Trophoblast cell (in vitro differentiated cells and primary cell): Measurements from ENCODE around the gene CREB5.

Experiments used
- DNase-seq, 2 donors: peaks; one replicate each; pipeline ENCODE4 v3.0.0-alpha.2; 2016
- H2AFZ ChIP-seq: 2 replicates; pipeline ENCODE4 v1.6.1; 2013; ENCODE audit warnings: low read length, moderate library complexity, mild to moderate bottlenecking; ENCODE audit not compliant: insufficient read depth, poor library complexity
- H2AK5ac ChIP-seq: 2 replicates; pipeline ENCODE4 v1.6.1; 2013; ENCODE audit warnings: mild to moderate bottlenecking, low read length
- H2BK120ac ChIP-seq: 2 replicates; pipeline ENCODE4 v1.6.1; 2013; ENCODE audit warnings: low read length, mild to moderate bottlenecking, moderate library complexity; ENCODE audit not compliant: insufficient read depth, poor library complexity
- H2BK12ac ChIP-seq: 2 replicates; pipeline ENCODE4 v1.6.1; 2013; ENCODE audit warnings: mild to moderate bottlenecking, low read length, moderate library complexity
- H2BK5ac ChIP-seq: 2 replicates; pipeline ENCODE4 v1.6.1; 2013; ENCODE audit warnings: low read length, low read depth, moderate library complexity, mild to moderate bottlenecking; ENCODE audit not compliant: poor library complexity
- H3K14ac ChIP-seq: 2 replicates; pipeline ENCODE4 v1.6.1; 2013; ENCODE audit warnings: mild to moderate bottlenecking, low read length
- H3K18ac ChIP-seq: 2 replicates; pipeline ENCODE4 v1.6.1; 2013; ENCODE audit warnings: mild to moderate bottlenecking, low read length
- H3K23ac ChIP-seq: 2 replicates; pipeline ENCODE4 v1.6.1; 2013; ENCODE audit warnings: low read length
- H3K27ac ChIP-seq: 2 replicates; pipeline ENCODE4 v1.5.1; 2013; ENCODE audit warnings: low read depth, mild to moderate bottlenecking, inconsistent platforms, low read length, moderate library complexity
- H3K27me3 ChIP-seq: 2 replicates; pipeline ENCODE4 v1.6.1; 2013; ENCODE audit warnings: inconsistent platforms, mild to moderate bottlenecking, low read length, moderate library complexity; ENCODE audit not compliant: insufficient read depth
- H3K36me3 ChIP-seq, 2 experiments: 1 replicate in 1 of 2; 2 replicates in 1 of 2; pipeline ENCODE4 v1.6.1; 2013; ENCODE audit warnings: low read length in 2 of 2, mild to moderate bottlenecking in 2 of 2, moderate library complexity in 1 of 2; ENCODE audit not compliant: insufficient read depth in 2 of 2, control insufficient read depth in 1 of 2
- H3K4ac ChIP-seq: 2 replicates; pipeline ENCODE4 v1.6.1; 2013; ENCODE audit warnings: low read depth, mild to moderate bottlenecking, low read length, moderate library complexity
- H3K4me1 ChIP-seq, 2 experiments: 1 replicate in 1 of 2; 2 replicates in 1 of 2; pipeline ENCODE4 v1.6.1; 2013; ENCODE audit warnings: low read length in 2 of 2, mild to moderate bottlenecking in 2 of 2, moderate library complexity in 1 of 2; ENCODE audit not compliant: insufficient read depth in 2 of 2, control insufficient read depth in 1 of 2
- H3K4me2 ChIP-seq: 2 replicates; pipeline ENCODE4 v1.6.1; 2013; ENCODE audit warnings: inconsistent platforms, mild to moderate bottlenecking, low read length, moderate library complexity
- H3K4me3 ChIP-seq: 2 replicates; pipeline ENCODE4 v1.5.1; 2013; ENCODE audit warnings: mild to moderate bottlenecking, low read depth, low read length, inconsistent platforms
- H3K79me1 ChIP-seq: one replicate; pipeline ENCODE4 v1.6.1; 2013; ENCODE audit warnings: low read length
- H3K79me2 ChIP-seq: 2 replicates; pipeline ENCODE4 v1.6.1; 2013; ENCODE audit warnings: low read length, mild to moderate bottlenecking; ENCODE audit not compliant: control insufficient read depth, insufficient read depth, poor library complexity
- H3K9ac ChIP-seq: 2 replicates; pipeline ENCODE4 v1.6.1; 2013; ENCODE audit warnings: mild to moderate bottlenecking, low read length
- H3K9me3 ChIP-seq: 2 replicates; pipeline ENCODE4 v1.6.1; 2013; ENCODE audit warnings: low read depth, mild to moderate bottlenecking, control low read depth, inconsistent platforms, low read length; ENCODE audit not compliant: insufficient read depth
- H4K12ac ChIP-seq: 2 replicates; pipeline ENCODE4 v1.6.1; 2013; ENCODE audit warnings: low read depth, mild to moderate bottlenecking, low read length, moderate library complexity
- H4K8ac ChIP-seq: 2 replicates; pipeline ENCODE4 v1.6.1; 2013; ENCODE audit warnings: low read depth, mild to moderate bottlenecking, low read length, moderate library complexity
- H4K91ac ChIP-seq: one replicate; pipeline ENCODE4 v1.6.1; 2013; ENCODE audit warnings: low read depth, mild to moderate bottlenecking, low read length, moderate library complexity
- WGBS: extraction: QIAGEN DNeasy Blood & Tissue Kit; methylation state at CpG from one replicate; pipeline ENCODE4 v1.1.7; 2013; ENCODE audit warnings: missing lambda C conversion rate; ENCODE audit not compliant: insufficient read length, insufficient coverage; ENCODE audit errors: extremely low coverage; 5-methylcytosine and 5-hydroxymethylcytosine counted together

Gene CREB5

GRCh38 chr7:28868712-28869111 lies 456.4 kb downstream of the CREB5 start:
- no peaks in the 10 kb centered on the region for H3K79me1 ChIP-seq
- no peak for DNase-seq
- no peaks in the 10 kb centered on the region for H3K36me3 ChIP-seq
- no peak overlapping the region for H4K8ac ChIP-seq
- no peak overlapping the region for H3K14ac ChIP-seq
- H2BK5ac ChIP-seq: no peak overlapping the region
- no peak overlapping the region for H4K91ac ChIP-seq
- H3K4me2 ChIP-seq: no peak overlapping the region
- no peak overlapping the region for H3K4ac ChIP-seq
- no CpG with 5 or more reads among the region's 2 CpGs for WGBS
- H3K4me3 ChIP-seq: no peak overlapping the region
- H3K9ac ChIP-seq: no peak overlapping the region
- no peaks in the 10 kb centered on the region for H3K9me3 ChIP-seq
- no peak overlapping the region for H2BK12ac ChIP-seq
- peaks cover 6 to 7% of the 10 kb centered on the region in 2 experiments for H3K4me1 ChIP-seq
- no peak overlapping the region for H4K12ac ChIP-seq
- H3K27ac ChIP-seq: no peak overlapping the region
- H2AFZ ChIP-seq: no peak overlapping the region
- no peaks in the 10 kb centered on the region for H3K79me2 ChIP-seq
- H2BK120ac ChIP-seq: no peak overlapping the region
- H3K18ac ChIP-seq: no peak overlapping the region
- H3K27me3 ChIP-seq: no peaks in the 10 kb centered on the region
- H3K23ac ChIP-seq: no peak overlapping the region
- H2AK5ac ChIP-seq: no peak overlapping the region

GRCh38 chr7:28871077-28871476 lies 458.8 kb downstream of the CREB5 start:
- Histone ChIP-seq H3K18ac (no peak overlapping the region), H2BK12ac (no peak overlapping the region), H2BK5ac (no peak overlapping the region), H4K8ac (no peak overlapping the region), H3K36me3 (no peaks in the 10 kb centered on the region), H3K4ac (no peak overlapping the region), H4K12ac (no peak overlapping the region), H2BK120ac (no peak overlapping the region), H2AK5ac (no peak overlapping the region), H3K79me2 (no peaks in the 10 kb centered on the region), H4K91ac (no peak overlapping the region), H3K9me3 (no peaks in the 10 kb centered on the region), H3K23ac (no peak overlapping the region), H3K9ac (no peak overlapping the region), H3K4me3 (no peak overlapping the region), H2AFZ (no peak overlapping the region), H3K27ac (no peak overlapping the region), H3K4me2 (no peak overlapping the region), H3K27me3 (no peaks in the 10 kb centered on the region), H3K14ac (no peak overlapping the region), H3K79me1 (no peaks in the 10 kb centered on the region), H3K4me1 (peaks cover 4 to 5% of the 10 kb centered on the region in 2 experiments)
- no peak for DNase-seq
- no CpG with 5 or more reads among the region's 2 CpGs for WGBS

- DNase-seq: no peak
- Histone ChIP-seq H3K18ac (no peak overlapping the region), H3K9me3 (no peaks in the 10 kb centered on the region), H4K12ac (no peak overlapping the region), H2BK5ac (no peak overlapping the region), H3K27ac (no peak overlapping the region), H4K8ac (no peak overlapping the region), H3K4me3 (no peak overlapping the region), H3K79me1 (no peaks in the 10 kb centered on the region), H3K4me1 (no peaks in the 10 kb centered on the region), H3K4me2 (no peak overlapping the region), H2AFZ (no peak overlapping the region), H3K27me3 (no peaks in the 10 kb centered on the region), H3K79me2 (no peaks in the 10 kb centered on the region), H2AK5ac (no peak overlapping the region), H2BK120ac (no peak overlapping the region), H3K14ac (no peak overlapping the region), H3K23ac (no peak overlapping the region), H3K4ac (no peak overlapping the region), H3K9ac (no peak overlapping the region), H3K36me3 (no peaks in the 10 kb centered on the region), H2BK12ac (no peak overlapping the region), H4K91ac (no peak overlapping the region)
Measured at GRCh38 chr7:28871631-28872030, 459.3 kb downstream of the CREB5 start.

- H3K18ac ChIP-seq: no peak overlapping the region
- no peak overlapping the region for H3K9ac ChIP-seq
- no peak overlapping the region for H2AFZ ChIP-seq
- WGBS: no CpG with 5 or more reads among the region's 4 CpGs
- H3K4me2 ChIP-seq: no peak overlapping the region
- H3K14ac ChIP-seq: no peak overlapping the region
- H2AK5ac ChIP-seq: no peak overlapping the region
- no peak overlapping the region for H4K12ac ChIP-seq
- H3K4me3 ChIP-seq: no peak overlapping the region
- no peak overlapping the region for H3K23ac ChIP-seq
- no peak overlapping the region for H4K91ac ChIP-seq
- H4K8ac ChIP-seq: no peak overlapping the region
- no peaks in the 10 kb centered on the region for H3K27me3 ChIP-seq
- DNase-seq: no peak
- H3K36me3 ChIP-seq: no peaks in the 10 kb centered on the region
- H2BK5ac ChIP-seq: no peak overlapping the region
- H3K4me1 ChIP-seq: no peaks in the 10 kb centered on the region
- no peak overlapping the region for H3K27ac ChIP-seq
- H3K79me2 ChIP-seq: no peaks in the 10 kb centered on the region
- no peaks in the 10 kb centered on the region for H3K9me3 ChIP-seq
- H3K79me1 ChIP-seq: no peaks in the 10 kb centered on the region
- H2BK120ac ChIP-seq: no peak overlapping the region
- no peak overlapping the region for H3K4ac ChIP-seq
- no peak overlapping the region for H2BK12ac ChIP-seq
Measured at GRCh38 chr7:28872226-28872625, 459.9 kb downstream of the CREB5 start.
